HT1080 (cell line): Measurements from ENCODE around the gene CCNJ. TPM values are rescaled to one million over a fixed set of nuclear protein-coding genes. Genes with fewer than 3 reads are reported as not detected.
"Not testable (repeated sequence)": the region's sequence is repeated elsewhere in the genome, so short reads cannot be mapped to it uniquely, and the experiment has no call there.

ENCODE experiments used
- DNase-seq: peaks from one replicate; pipeline ENCODE4 v3.0.0-alpha.2; 2015; ENCODE audit warnings: low read depth
- polyA plus RNA-seq, 2 experiments: library from polyadenylated mRNA; depleted of rRNA; stranded (reverse); fragments of >200 nt; gene quantifications; 2 replicates each; pipeline ENCODE4 v1.2.3, GENCODE V29; 2015
- total RNA-seq: library from RNA; depleted of rRNA; stranded (reverse); fragments of >200 nt; shearing (Covaris generic); gene quantifications from 2 replicates; pipeline ENCODE4 v1.2.3, GENCODE V29; 2014; rRNA removed

Gene CCNJ
- total RNA-seq = 3.0 and 6.8 TPM in 2 replicates
- polyA plus RNA-seq (2015; cell fraction: cytosol; rRNA removed) = 5.9 and 7.8 TPM in 2 replicates
- polyA plus RNA-seq (2015; cell fraction: nucleus; rRNA removed) = 6.3 and 8.5 TPM in 2 replicates

- DNase-seq = peak; percentile 85
These were observed at the start of gene CCNJ for GRCh38 chr10:96043033-96043892. TSS of gene CCNJ (plus strand) at chr10:96043583. CDS start at chr10:96044394, 811 bp downstream.

GRCh38 chr10:95994376-95994775, 49.0 kb upstream of the CCNJ start:
- DNase-seq = not testable (repeated sequence)

- no peak for DNase-seq
These were observed 45.1 kb upstream of the CCNJ start for GRCh38 chr10:95998255-95998784.

- DNase-seq = no peak
These were observed 29.4 kb upstream of the CCNJ start for GRCh38 chr10:96013956-96014355.

- DNase-seq = no peak
These were observed 28.8 kb upstream of the CCNJ start for GRCh38 chr10:96014473-96015102.

GRCh38 chr10:96017191-96017687, 26.1 kb upstream of the CCNJ start:
- peak; percentile 27 for DNase-seq

GRCh38 chr10:96021332-96021731, 22.1 kb upstream of the CCNJ start:
- DNase-seq = no peak

- no peak for DNase-seq
These were observed 20.6 kb upstream of the CCNJ start for GRCh38 chr10:96022739-96023138.

- DNase-seq = no peak
These were observed 20.2 kb upstream of the CCNJ start for GRCh38 chr10:96023168-96023567.

GRCh38 chr10:96025566-96025965, 17.8 kb upstream of the CCNJ start:
- peak; percentile 30 for DNase-seq

- DNase-seq = no peak
These were observed 8.8 kb upstream of the CCNJ start for GRCh38 chr10:96034625-96035024.

- no peak for DNase-seq
These were observed 4.7 kb upstream of the CCNJ start for GRCh38 chr10:96038476-96039387.

GRCh38 chr10:96041146-96041545, 2.2 kb upstream of the CCNJ start:
- no peak for DNase-seq

- peak; percentile 34 for DNase-seq
These were observed 721 bp downstream of the CCNJ start for GRCh38 chr10:96043893-96044715.

- no peak for DNase-seq
These were observed 1.4 kb downstream of the CCNJ start for GRCh38 chr10:96044736-96045135.

- DNase-seq = no peak
These were observed 3.2 kb downstream of the CCNJ start for GRCh38 chr10:96046546-96046945.

- DNase-seq = no peak
These were observed 3.7 kb downstream of the CCNJ start for GRCh38 chr10:96047004-96047649.

- DNase-seq = not testable (repeated sequence)
These were observed 4.5 kb downstream of the CCNJ start for GRCh38 chr10:96047925-96048324.

GRCh38 chr10:96049340-96049739, 6.0 kb downstream of the CCNJ start:
- DNase-seq = no peak
